HG02884 (cell line): ENCODE data around the gene LYRM9.
A peak's percentile ranks its signal among the peaks of the same experiment; 100 is the strongest.
"Not testable (repeated sequence)": the region's sequence is repeated elsewhere in the genome, so short reads cannot be mapped to it uniquely, and the experiment has no call there.

ENCODE experiments used
- ATAC-seq: cut with Tn5 transposase; IDR thresholded peaks from one replicate; pipeline ENCODE4 v1.9.1; 2021; ENCODE audit warnings: mild to moderate bottlenecking, moderate library complexity; ENCODE audit not compliant: unreplicated experiment

The LYRM9 gene

DNA sequence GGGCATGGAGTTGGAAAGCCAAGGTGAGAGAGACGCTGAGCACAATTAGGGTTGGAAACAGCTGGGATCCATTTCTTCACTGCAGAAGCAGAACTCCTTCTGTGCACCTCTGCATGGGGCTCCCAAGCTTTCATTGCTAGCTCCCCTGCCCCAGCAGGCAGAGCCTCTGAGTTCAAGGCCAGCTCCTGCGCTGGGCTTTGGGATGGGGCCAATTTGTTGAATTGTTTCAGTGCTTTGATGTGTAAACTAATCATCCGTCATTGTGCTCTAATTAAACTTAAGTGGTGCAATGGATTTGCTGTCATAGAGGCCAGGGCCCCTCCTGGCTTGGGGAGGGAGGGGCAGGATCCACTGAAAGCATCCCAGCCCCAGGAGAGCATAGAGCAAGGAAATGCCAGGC, 13.5 kb upstream of the LYRM9 start:
- no peak for ATAC-seq

DNA sequence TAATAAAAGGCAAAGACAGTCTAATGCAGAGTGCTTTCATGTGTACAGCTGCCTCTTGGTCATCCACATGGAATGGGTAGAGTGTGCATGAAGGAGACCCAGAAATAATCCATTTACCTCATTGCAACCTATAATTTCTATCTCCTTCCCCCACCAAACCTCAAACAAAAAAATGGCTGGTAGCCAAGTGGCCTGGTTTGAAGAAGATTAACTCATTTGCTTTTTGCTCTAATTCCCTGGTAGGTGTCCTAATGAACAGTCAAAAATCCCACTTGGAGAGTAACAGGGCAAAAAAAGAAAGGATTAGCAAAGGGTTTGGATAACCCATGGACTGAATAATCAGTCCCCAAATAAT, 13.0 kb upstream of the LYRM9 start:
- ATAC-seq, result no peak

DNA sequence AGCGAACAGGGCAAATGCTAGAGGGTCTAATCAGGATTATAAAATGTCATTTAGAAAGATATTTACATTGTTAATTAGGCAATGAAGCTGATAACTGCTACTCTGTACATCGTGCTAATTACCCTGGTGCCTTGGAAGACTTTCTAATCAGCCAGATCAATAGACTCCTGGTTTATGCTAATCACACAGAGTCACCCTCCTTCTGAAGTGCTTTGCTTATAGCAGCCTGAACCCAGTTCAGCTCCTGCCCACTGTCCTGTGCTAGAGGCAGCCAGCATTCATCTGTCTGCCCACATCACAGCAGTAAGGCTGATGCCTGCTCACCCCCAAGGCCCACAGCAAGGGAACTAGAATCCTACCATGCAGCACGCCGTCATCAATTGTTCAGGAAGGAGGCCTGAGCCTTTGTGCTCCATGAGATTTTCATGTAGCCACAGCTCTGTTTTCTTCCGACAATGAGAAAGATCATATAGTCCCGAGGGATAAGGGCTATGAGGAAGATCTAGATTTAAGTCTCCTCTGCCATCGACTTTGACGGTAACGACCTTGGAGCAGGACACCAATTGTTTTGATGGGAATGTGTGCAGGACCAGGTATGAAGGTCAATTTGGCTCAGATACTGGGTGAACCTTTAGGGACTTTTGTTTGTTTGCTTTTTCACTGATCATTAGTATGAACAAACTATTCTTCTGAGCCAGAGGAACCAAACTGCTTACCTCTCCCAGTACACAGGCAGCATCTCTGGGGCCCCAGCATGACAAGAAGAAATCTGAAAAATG, 12.5 kb upstream of the LYRM9 start:
- no peak for ATAC-seq

DNA sequence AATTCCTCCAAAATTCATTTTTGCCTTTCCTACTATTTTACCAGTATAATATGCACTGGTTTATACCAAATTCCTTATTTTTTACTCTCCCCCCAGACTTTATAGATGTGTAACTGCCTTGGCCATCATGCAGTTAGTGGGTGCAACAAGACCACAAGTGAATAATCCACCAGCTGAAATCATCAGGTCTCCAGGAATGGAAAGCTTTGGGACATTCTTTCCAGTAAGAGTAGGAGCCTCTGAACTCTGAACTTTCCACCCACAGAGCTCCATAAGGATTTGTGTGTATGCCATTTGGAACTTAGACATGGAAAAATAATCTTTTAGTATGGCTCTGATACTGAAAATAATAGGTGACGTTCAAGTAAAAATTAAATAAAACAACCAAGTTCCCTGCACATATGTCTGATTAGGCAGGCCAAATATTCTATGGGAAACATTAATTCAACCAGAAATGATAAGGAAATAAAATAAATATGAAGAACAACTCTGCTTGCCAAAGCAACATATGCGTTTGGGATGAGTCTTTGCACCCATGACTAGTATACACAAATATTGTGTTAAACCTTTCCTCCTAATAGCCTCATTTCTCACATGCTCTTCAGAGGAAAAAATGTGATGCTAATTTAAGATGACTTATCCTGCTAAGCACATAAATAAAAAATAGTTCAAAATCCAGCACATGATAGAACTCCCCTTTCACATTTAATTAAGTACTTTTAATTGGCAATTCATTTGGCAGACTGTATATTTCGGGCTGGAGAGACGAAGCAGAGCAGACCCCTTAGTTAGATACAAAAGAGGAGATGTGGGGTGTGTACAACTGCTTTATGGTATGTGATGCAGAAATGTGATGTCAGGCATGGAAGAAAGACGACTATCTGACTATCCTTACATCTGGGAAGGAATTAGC, 11.6 kb upstream of the LYRM9 start:
- no peak for ATAC-seq

DNA sequence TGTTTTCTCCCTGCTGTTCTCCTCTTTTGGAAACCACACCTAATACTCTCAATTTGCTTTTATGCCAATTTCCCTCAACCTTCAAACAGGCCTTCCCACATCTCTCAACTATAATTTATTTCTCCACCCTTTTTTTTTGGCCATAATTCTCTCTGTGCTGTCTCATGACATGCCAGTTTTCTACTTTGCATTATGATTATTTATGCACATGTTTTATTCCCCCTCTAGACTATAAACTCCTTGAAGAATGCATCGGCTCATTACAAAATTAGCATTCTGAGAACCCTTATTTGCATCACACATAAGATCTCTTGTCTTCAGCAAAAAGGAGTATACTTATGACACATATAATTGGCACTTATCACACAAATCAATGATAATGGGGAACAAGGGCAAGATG, 10.9 kb upstream of the LYRM9 start:
- ATAC-seq, result no peak

DNA sequence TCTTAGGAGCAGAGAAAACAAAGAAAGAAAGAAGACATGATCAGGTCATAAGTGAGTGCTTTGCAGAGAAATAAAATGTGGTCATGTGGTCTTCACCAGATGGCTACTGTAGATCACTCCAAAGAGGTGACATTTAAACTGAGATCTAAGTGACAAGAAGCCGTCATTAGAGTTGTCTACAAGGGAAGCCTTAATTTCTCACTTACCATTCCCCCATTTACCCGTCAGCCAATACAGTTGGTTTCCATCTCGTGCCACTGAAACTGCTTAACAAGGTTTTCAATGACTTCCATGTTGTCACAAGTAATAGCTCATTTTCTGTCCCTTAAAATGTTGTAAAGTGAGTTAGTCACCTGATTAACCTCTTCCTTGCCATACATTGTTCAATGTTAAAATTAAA, 6.4 kb upstream of the LYRM9 start:
- no peak for ATAC-seq

DNA sequence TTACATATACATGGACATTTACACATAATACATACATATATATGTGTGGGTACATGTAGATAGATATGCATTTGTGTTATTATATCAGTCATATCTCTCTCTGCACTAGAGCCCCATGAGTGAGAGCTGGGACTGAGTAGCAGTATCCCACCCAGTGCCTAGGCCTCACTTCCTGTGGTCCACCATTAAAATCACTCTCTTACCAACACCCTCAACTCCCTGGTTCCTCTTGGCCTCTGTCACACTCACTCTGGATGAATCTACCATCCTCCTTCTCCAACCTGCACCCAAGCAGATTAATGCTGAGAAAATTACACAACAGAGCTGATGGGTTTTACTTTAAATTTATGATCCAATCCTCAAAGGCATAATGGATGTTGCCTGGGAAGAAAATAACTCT, 4.9 kb upstream of the LYRM9 start:
- ATAC-seq, result no peak

DNA sequence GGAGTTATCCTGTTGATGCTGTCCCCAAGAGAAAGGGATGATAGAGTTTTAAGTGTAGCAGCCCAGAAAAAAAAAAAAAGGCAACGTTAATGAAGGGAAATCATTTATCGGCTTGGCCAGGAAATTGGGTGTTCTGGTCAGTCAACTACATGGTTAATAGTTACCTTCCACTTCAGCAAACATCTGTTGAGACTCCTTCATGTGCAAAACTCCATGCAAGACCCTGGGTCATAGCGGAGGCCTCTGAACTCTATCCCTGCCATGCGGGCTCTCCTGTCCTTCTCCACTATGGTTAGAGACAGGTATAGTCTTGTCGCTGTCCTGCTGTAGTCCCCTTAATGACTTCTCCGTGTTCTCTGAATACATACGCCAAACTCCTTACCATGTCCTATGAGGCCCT, 3.5 kb upstream of the LYRM9 start:
- ATAC-seq, result no peak

DNA sequence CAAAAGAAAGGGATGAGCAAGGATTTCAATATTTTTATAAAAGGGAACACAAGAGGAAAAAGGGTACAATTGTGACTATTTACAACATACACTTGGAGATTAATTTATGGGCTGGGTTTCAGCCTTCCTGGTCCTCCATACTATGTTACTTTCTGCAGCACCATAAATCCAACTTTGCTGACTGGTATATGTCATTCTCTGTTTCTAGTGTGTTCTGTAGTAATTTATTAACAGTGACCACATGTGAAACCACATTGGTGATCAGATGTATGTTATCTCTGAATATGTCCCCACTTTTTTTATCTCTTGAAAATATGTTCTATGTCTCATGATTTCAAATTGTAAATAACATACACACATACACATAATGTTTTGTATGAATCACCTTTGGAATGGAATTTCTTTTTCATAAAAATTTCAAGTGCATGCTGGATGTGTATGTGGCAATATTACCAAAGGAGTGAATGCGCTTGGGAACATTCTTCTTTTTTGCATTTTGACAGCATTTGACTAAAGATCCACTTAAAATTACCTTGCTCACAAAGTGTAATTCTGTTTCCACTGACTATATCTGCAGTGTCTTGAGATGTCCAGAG, 2.9 kb upstream of the LYRM9 start:
- ATAC-seq, result no peak

DNA sequence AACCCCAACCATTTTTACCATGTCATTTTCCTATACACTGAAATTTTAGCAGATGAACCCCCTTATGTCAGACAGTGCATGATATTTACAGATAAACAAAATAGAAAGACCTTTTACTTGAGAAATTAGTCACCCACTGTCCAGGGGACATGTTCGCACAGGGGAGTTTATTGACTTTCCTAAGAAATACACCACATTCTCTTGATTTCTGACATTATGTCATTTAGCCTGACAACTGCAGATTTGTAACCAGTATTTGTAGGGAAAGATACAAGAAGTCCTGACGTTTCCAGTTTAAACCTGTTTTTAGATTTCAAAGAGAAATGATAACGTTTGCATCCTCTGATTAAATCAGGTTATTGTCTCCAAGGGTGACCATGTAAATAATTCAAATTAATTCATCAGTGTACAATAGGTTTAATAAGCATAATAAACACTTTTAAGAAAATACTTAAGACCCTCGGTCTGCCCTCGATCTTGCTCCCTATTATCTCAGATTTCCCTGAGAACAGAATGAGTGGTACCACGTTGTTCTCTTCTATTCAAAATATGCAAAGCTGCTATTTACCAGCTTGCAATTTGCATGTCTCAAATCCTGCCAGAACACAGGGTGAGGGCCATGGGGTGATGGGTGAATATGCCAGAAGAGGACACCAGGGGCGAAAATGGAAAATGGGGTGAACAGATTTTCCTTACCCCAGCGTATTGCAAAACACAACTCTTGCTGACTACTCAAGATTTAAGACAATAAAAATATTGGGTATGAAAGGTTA, 2.1 kb upstream of the LYRM9 start:
- no peak for ATAC-seq

DNA sequence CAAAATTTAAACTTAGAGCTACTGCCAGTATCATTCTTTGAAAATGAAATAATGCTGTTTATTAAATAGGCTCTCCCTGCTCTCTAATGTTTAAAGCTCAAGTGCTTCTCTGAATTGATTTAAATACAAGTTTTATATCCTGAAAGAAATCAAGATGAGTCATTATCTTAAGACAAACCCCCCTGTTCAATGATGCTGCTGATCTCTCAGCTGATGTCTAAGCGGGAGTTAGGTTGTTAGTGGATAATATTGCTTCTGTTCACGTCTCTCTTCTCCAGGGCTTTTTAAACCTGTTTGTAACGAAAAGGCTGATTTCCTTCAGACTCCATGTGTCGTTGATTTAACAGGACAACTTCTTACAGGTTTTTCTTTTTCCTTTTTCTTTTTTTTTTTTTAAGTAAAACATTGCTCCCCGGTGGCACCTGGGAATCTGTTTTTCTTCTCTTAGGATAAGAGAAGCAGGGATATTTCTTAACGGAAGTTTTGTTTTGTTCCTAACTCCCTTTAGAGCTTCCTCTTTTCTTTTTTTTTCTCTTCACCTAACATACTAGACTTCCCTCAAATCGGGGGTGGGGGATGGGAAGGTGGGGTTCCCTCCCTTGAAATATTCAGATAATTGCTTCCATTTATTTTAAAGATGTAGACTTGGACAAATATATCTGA, 807 bp upstream of the LYRM9 start:
- no peak for ATAC-seq

DNA sequence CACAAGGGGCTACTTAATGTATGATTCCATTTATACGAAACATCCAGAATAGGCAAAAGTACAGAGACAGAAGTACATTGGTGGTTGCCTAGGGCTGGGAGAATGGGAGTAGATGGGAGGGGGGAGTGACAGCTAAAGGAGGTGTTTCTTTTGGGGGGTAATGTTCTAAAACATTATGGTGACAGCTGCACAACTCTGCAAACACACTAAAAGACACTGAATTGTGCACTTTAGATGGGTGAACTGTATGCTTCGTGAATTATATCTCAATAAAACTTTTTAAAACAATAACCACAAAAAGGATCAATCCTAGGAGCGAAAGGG, 661 bp downstream of the LYRM9 start:
- ATAC-seq, result no peak

DNA sequence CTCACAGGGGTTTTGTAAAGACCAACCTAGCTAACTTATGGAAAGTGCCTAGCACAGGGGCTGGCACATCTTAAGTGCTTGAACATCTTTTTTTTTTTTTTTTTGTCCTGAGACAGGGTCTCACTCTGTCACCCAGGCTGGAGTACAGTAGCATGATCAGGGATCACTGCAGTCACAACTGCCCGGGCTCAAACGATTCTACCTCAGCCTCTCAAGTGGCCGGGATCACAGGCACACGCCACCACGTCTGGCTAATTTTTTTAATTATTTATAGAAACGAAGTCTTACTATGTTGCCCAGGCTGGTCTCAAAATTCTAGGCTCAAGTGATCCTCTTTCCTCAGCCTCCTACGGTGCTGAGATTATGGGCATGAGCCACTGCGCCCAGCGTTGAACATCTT, 1.3 kb downstream of the LYRM9 start:
- ATAC-seq, result no peak

DNA sequence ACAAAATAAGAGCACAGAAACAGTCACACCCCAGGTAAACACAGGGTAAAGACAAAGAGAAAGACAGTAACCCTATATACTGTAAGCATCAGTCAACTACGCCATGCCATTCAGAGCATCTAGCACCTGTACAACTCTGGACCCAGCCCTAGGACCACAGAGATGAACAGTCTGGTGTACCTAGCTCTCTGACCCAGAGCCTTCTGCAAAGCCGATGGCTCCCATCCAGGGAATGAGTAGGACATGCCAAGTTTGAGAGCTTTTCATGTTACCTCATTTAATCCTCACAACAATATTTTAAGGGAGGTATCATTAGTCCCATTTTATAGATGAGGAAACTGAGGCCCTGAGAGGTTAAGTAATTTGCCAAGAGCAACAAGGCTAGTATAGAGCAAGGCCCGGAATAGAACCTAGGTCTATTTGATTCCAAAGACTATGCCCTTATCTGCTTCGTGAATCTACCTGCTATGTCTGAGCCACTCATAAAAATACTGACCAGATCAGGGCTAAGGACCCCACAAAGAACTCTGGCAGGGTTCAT, 3.4 kb downstream of the LYRM9 start:
- ATAC-seq, result no peak

DNA sequence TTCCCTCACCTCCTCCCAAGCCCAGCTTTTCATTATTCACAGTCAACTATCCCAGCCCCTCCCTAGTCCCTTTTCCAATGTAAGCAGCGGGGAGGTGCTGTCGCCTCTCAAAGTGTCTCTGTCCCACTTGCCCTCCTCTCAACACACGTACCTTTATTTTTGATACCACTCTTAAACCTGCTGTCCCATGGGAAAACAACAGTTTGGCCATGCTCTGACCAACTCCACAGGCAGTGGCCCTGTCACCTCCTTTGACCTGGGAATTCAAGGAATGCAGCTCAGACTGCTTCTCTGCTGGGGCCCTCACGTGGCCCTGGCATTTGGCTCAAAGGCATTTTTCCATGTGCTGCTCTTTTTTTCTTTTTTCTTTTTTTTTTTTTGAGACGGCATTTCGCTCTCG, 4.2 kb downstream of the LYRM9 start:
- ATAC-seq, result no peak

DNA sequence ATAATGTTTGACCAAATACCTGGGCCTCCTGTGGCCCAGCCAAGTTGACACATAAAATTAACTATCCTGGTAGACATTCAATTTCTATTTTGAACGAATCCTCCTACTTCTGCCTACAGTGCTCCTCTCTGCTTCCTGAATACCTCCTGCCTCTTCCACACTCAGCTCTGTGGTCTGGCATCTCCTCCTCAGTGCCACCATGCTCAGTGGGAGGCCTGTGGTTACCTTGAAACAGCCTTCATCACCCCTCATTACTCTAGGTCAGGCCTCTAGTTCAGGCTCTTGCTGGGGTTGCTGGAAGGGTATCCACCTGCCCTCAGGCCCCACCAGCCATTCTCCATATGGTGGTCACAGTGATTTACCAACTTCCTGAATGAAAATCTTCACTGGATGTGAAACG, 5.1 kb downstream of the LYRM9 start:
- no peak for ATAC-seq

DNA sequence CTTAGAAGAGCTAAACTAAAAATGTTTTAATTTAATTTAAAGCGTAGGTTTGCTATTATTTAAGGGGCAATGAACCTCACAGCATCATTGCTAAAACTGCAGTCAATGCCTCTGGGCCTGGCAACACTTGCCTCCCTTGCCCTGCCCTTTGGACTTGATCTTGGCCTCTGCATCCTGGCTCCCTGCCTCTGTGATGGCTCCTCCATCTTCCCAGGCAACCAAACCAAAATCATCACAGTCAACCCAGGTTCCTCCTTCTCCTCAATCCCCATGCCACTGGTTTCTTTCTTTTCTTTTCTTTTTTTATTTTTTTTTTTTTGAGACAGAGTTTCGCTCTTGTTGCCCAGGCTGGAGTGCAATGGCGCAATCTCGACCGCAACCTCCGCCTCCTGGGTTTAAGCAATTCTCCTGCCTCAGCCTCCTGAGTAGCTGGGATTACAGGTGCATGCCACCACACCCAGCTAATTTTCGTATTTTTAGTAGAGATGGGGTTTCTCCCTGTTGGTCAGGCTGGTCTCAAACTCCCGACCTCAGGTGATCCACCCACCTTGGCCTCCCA, 6.7 kb downstream of the LYRM9 start:
- not testable (repeated sequence) for ATAC-seq

DNA sequence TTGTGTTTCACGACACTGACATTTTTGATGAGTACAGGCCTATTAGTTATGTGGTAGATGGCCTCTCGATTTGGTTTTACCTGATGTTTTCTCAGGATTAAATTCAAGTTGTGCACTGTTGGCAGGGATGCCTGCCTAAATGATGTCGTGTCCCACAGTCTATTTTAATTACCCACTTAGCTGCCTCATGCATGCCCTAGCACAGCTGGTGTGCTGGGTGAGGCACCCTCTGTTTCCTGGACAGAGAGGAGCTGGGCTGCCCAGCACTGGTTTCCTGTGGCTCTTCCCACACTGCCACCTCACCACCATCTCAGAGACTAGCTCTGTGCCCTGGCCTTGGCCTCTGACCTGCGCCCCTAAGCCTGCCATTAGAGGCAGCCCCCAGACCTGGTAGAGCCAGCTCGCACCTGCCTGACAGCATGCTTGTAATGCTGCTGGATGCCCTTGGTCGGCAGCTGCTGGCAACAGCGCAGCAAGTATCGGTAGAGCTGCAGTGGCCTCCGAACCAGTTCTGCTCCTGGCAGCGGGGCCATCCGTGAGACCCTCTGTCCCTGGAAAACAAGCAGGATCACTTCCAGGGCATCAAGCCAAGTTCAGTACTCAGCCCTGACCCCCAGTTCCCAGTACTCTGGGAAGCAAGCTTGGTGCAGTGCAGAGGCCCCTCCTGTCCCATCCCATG, 10.9 kb downstream of the LYRM9 start:
- no peak for ATAC-seq

DNA sequence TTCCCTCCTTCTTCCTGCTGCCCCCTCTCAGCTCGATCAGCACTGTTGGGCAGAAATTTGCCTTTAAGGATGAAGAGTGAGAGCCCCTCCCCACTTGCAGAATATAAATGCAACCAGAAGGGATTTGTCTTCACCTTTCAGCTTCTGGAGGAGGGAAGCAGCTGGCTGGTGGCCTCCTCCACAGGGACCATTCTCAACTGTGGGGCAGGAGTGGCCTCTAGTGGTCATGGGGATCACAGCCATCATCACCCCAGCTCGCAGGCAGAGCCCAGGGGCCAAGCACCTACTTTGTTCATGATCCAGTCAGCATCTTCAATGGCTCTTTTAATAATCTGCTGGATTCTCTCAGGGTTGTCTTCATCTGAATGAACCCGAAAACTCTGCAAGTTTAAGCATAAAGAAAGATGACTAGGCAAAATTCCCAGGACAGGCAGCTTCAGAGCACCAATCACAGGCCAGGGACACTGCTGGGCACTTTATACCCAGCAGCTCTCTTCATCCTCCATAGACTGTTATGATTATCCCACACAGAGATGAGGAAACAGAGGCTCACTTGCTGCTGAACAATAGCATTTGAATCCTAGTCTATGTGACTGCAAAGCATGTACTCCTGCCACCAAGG, 13.1 kb downstream of the LYRM9 start:
- ATAC-seq, result peak; percentile 50
